HL-60 (cell line): ENCODE results near the gene AP1B1.

ENCODE experiments used
- CTCF ChIP-seq: IDR thresholded peaks from one replicate; pipeline ENCODE4 v1.5.1; 2011; ENCODE audit warnings: low read length, control low read depth, inconsistent platforms; ENCODE audit not compliant: insufficient read depth
- GABPA ChIP-seq: IDR thresholded peaks from 2 replicates; pipeline ENCODE4 v1.6.1; 2012; ENCODE audit warnings: low read depth
- POLR2AphosphoS5 ChIP-seq: IDR thresholded peaks from 2 replicates; pipeline ENCODE4 v1.6.1; 2012; ENCODE audit warnings: low read depth
- REST ChIP-seq: IDR thresholded peaks from 2 replicates; pipeline ENCODE4 v1.6.1; 2012; ENCODE audit warnings: low read depth; ENCODE audit not compliant: insufficient replicate concordance

- no peak for TF ChIP-seq CTCF
- no peak for TF ChIP-seq POLR2AphosphoS5
- TF ChIP-seq REST: no peak
- no peak for TF ChIP-seq GABPA
Observed at GRCh38 chr22:29307596-29308147, 80.7 kb downstream of the AP1B1 start.
